ENCODE measurements around the gene PGRMC2. TPM values are rescaled to one million over a fixed set of nuclear protein-coding genes. Genes with fewer than 3 reads are reported as not detected.
"Not testable (repeated sequence)": the region's sequence is repeated elsewhere in the genome, so short reads cannot be mapped to it uniquely, and the experiment has no call there.

The PGRMC2 gene
- total and polyA plus RNA-seq, 9 donors, result 18.3 to 75.4 (median 61.9) TPM

- DNase-seq, result no peak
- no peak overlapping the region for H3K27ac ChIP-seq (ENCODE audit: low read length)
- 100% methylated on average over 1 of the region's 3 CpGs for WGBS (ENCODE audit: insufficient coverage)
- H3K9me3 ChIP-seq (replicated peaks; ENCODE audit: control insufficient read depth, low read depth, low read length), result no peaks in the 10 kb centered on the region
- no peak overlapping the region for H3K4me3 ChIP-seq (ENCODE audit: low read length)
- no peaks in the 10 kb centered on the region for H3K27me3 ChIP-seq (ENCODE audit: control insufficient read depth, insufficient read depth, low read length)
- no peaks in the 10 kb centered on the region for H3K4me1 ChIP-seq (ENCODE audit: control insufficient read depth, insufficient read depth, low read length)
- no peaks in the 10 kb centered on the region for H3K36me3 ChIP-seq (ENCODE audit: control insufficient read depth, insufficient read depth, low read length)
Measured at GRCh38 chr4:128255906-128256305, 31.7 kb downstream of the PGRMC2 start.

- Histone ChIP-seq H3K36me3 (ENCODE audit: control insufficient read depth, insufficient read depth, low read length) (no peaks in the 10 kb centered on the region), H3K4me1 (ENCODE audit: control insufficient read depth, insufficient read depth, low read length) (no peaks in the 10 kb centered on the region), H3K27ac (ENCODE audit: low read length) (no peak overlapping the region), H3K9me3 (replicated peaks; ENCODE audit: control insufficient read depth, low read depth, low read length) (peaks cover 7% of the 10 kb centered on the region), H3K4me3 (ENCODE audit: low read length) (no peak overlapping the region), H3K27me3 (ENCODE audit: control insufficient read depth, insufficient read depth, low read length) (no peaks in the 10 kb centered on the region)
- DNase-seq, result no peak
- WGBS (ENCODE audit: insufficient coverage), result no CpG with 5 or more reads among the region's 4 CpGs
Measured at GRCh38 chr4:128249787-128250668, 37.6 kb downstream of the PGRMC2 start.

GRCh38 chr4:128247906-128248305, 39.7 kb downstream of the PGRMC2 start:
- WGBS (ENCODE audit: insufficient coverage), result no CpG with 5 or more reads among the region's 1 CpG
- H3K4me3 ChIP-seq (ENCODE audit: low read length), result no peak overlapping the region
- DNase-seq, result no peak

GRCh38 chr4:128245391-128245790, 42.2 kb downstream of the PGRMC2 start:
- H3K27ac ChIP-seq (ENCODE audit: low read length); H3K4me1 ChIP-seq (ENCODE audit: control insufficient read depth, insufficient read depth, low read length); H3K36me3 ChIP-seq (ENCODE audit: control insufficient read depth, insufficient read depth, low read length); H3K4me3 ChIP-seq (ENCODE audit: low read length); H3K27me3 ChIP-seq (ENCODE audit: control insufficient read depth, insufficient read depth, low read length); H3K9me3 ChIP-seq (replicated peaks; ENCODE audit: control insufficient read depth, low read depth, low read length); DNase-seq: not testable (repeated sequence)
- 88% methylated on average over 4 of the region's 5 CpGs for WGBS (ENCODE audit: insufficient coverage)

More at GRCh38 chr4:128247906-128248305, 39.7 kb downstream of the PGRMC2 start:
- peaks cover 7% of the 10 kb centered on the region for H3K9me3 ChIP-seq (replicated peaks; ENCODE audit: control insufficient read depth, low read depth, low read length)
- H3K27me3 ChIP-seq (ENCODE audit: control insufficient read depth, insufficient read depth, low read length), result no peaks in the 10 kb centered on the region
- H3K27ac ChIP-seq (ENCODE audit: low read length), result no peak overlapping the region
- H3K36me3 ChIP-seq (ENCODE audit: control insufficient read depth, insufficient read depth, low read length), result no peaks in the 10 kb centered on the region
- no peaks in the 10 kb centered on the region for H3K4me1 ChIP-seq (ENCODE audit: control insufficient read depth, insufficient read depth, low read length)

GRCh38 chr4:128244379-128244778, 43.2 kb downstream of the PGRMC2 start:
- Histone ChIP-seq H3K4me3 (ENCODE audit: low read length) (no peak overlapping the region), H3K27me3 (ENCODE audit: control insufficient read depth, insufficient read depth, low read length) (no peaks in the 10 kb centered on the region), H3K9me3 (replicated peaks; ENCODE audit: control insufficient read depth, low read depth, low read length) (peaks cover 7% of the 10 kb centered on the region), H3K27ac (ENCODE audit: low read length) (no peak overlapping the region), H3K36me3 (ENCODE audit: control insufficient read depth, insufficient read depth, low read length) (no peaks in the 10 kb centered on the region), H3K4me1 (ENCODE audit: control insufficient read depth, insufficient read depth, low read length) (no peaks in the 10 kb centered on the region)
- no peak for DNase-seq
- WGBS (ENCODE audit: insufficient coverage), result no CpG with 5 or more reads among the region's 2 CpGs

- 89% methylated on average over 3 of the region's 4 CpGs for WGBS (ENCODE audit: insufficient coverage)
- peaks cover 2% of the 10 kb centered on the region for H3K9me3 ChIP-seq (replicated peaks; ENCODE audit: control insufficient read depth, low read depth, low read length)
- no peak overlapping the region for H3K27ac ChIP-seq (ENCODE audit: low read length)
- H3K4me1 ChIP-seq (ENCODE audit: control insufficient read depth, insufficient read depth, low read length), result no peaks in the 10 kb centered on the region
- DNase-seq, result no peak
- no peaks in the 10 kb centered on the region for H3K27me3 ChIP-seq (ENCODE audit: control insufficient read depth, insufficient read depth, low read length)
- H3K36me3 ChIP-seq (ENCODE audit: control insufficient read depth, insufficient read depth, low read length), result no peaks in the 10 kb centered on the region
- no peak overlapping the region for H3K4me3 ChIP-seq (ENCODE audit: low read length)
Measured at GRCh38 chr4:128242601-128243000, 45.0 kb downstream of the PGRMC2 start.

- Histone ChIP-seq H3K27me3 (ENCODE audit: control insufficient read depth, insufficient read depth, low read length) (no peaks in the 10 kb centered on the region), H3K9me3 (replicated peaks; ENCODE audit: control insufficient read depth, low read depth, low read length) (no peaks in the 10 kb centered on the region), H3K27ac (ENCODE audit: low read length) (no peak overlapping the region), H3K4me1 (ENCODE audit: control insufficient read depth, insufficient read depth, low read length) (no peaks in the 10 kb centered on the region), H3K36me3 (ENCODE audit: control insufficient read depth, insufficient read depth, low read length) (no peaks in the 10 kb centered on the region), H3K4me3 (ENCODE audit: low read length) (no peak overlapping the region)
- no peak for DNase-seq
- WGBS (ENCODE audit: insufficient coverage), result 86% methylated on average over 2 of the region's 3 CpGs
Measured at GRCh38 chr4:128241981-128242380, 45.6 kb downstream of the PGRMC2 start.

GRCh38 chr4:128241425-128241913, 46.1 kb downstream of the PGRMC2 start:
- H3K4me1 ChIP-seq (ENCODE audit: control insufficient read depth, insufficient read depth, low read length), result no peaks in the 10 kb centered on the region
- no peaks in the 10 kb centered on the region for H3K36me3 ChIP-seq (ENCODE audit: control insufficient read depth, insufficient read depth, low read length)
- H3K9me3 ChIP-seq (replicated peaks; ENCODE audit: control insufficient read depth, low read depth, low read length), result no peaks in the 10 kb centered on the region
- H3K4me3 ChIP-seq (ENCODE audit: low read length), result no peak overlapping the region
- peak; percentile 43 for DNase-seq
- H3K27ac ChIP-seq (ENCODE audit: low read length), result no peak overlapping the region
- 42% methylated on average over 3 of the region's 3 CpGs for WGBS (ENCODE audit: insufficient coverage)
- no peaks in the 10 kb centered on the region for H3K27me3 ChIP-seq (ENCODE audit: control insufficient read depth, insufficient read depth, low read length)

GRCh38 chr4:128241019-128241418, 46.6 kb downstream of the PGRMC2 start:
- Histone ChIP-seq H3K4me1 (ENCODE audit: control insufficient read depth, insufficient read depth, low read length) (no peaks in the 10 kb centered on the region), H3K9me3 (replicated peaks; ENCODE audit: control insufficient read depth, low read depth, low read length) (no peaks in the 10 kb centered on the region), H3K27ac (ENCODE audit: low read length) (no peak overlapping the region), H3K27me3 (ENCODE audit: control insufficient read depth, insufficient read depth, low read length) (no peaks in the 10 kb centered on the region), H3K4me3 (ENCODE audit: low read length) (no peak overlapping the region), H3K36me3 (ENCODE audit: control insufficient read depth, insufficient read depth, low read length) (no peaks in the 10 kb centered on the region)
- no peak for DNase-seq
- WGBS (ENCODE audit: insufficient coverage), result 100% methylated on average over 1 of the region's 3 CpGs

GRCh38 chr4:128234836-128235235, 52.8 kb downstream of the PGRMC2 start:
- 93% methylated on average over 2 of the region's 3 CpGs for WGBS (ENCODE audit: insufficient coverage)
- Histone ChIP-seq H3K4me3 (ENCODE audit: low read length) (no peak overlapping the region), H3K27ac (ENCODE audit: low read length) (no peak overlapping the region), H3K27me3 (ENCODE audit: control insufficient read depth, insufficient read depth, low read length) (no peaks in the 10 kb centered on the region), H3K9me3 (replicated peaks; ENCODE audit: control insufficient read depth, low read depth, low read length) (no peaks in the 10 kb centered on the region), H3K36me3 (ENCODE audit: control insufficient read depth, insufficient read depth, low read length) (no peaks in the 10 kb centered on the region), H3K4me1 (ENCODE audit: control insufficient read depth, insufficient read depth, low read length) (no peaks in the 10 kb centered on the region)
- no peak for DNase-seq
